ENCODE measurements around the gene GPR162. TPM values are rescaled to one million over a fixed set of nuclear protein-coding genes. Genes with fewer than 3 reads are reported as not detected.
"Not testable (repeated sequence)": the region's sequence is repeated elsewhere in the genome, so short reads cannot be mapped to it uniquely, and the experiment has no call there.

Gene GPR162
- polyA plus RNA-seq, 6 donors from 2014 or later, result not detected

GRCh38 chr12:6863586-6864321 lies 42.1 kb downstream of the GPR162 start:
- Mint-ChIP-seq H3K4me1 (peaks cover 9 to 19% (median 15%) of the 10 kb centered on the region in 3 donors), H3K27me3 (no peaks in the 10 kb centered on the region), H3K36me3 (peaks cover 17 to 28% of the 10 kb centered on the region in 2 donors), H3K27ac (peak overlapping the region in 1 of 6 donors; percentile 10), H3K9me3 (no peaks in the 10 kb centered on the region), H3K4me3 (peak overlapping the region in 1 of 8 donors; percentile 59)
- DNase-seq (no peak), ATAC-seq (ENCODE audit: low read depth in 2 of 2) (no peak)

- H3K9me3 Mint-ChIP-seq; ATAC-seq (ENCODE audit: low read depth in 2 of 2); H3K27me3 Mint-ChIP-seq; DNase-seq: not testable (repeated sequence)
- Mint-ChIP-seq H3K36me3 (peaks cover 16 to 28% of the 10 kb centered on the region in 2 donors), H3K4me1 (peaks cover 20 to 31% (median 24%) of the 10 kb centered on the region in 3 donors), H3K4me3 (peak overlapping the region in 5 of 8 donors; percentile 48 to 93 (median 81)), H3K27ac (peak overlapping the region in 1 of 6 donors; percentile 65)
Observed at GRCh38 chr12:6865307-6865706, 43.7 kb downstream of the GPR162 start.

- Mint-ChIP-seq H3K36me3 (peaks cover 7 to 18% of the 10 kb centered on the region in 2 donors), H3K4me3 (peak overlapping the region; percentile 81 to 98 (median 92)), H3K27me3 (no peaks in the 10 kb centered on the region), H3K4me1 (peaks cover 24 to 40% (median 30%) of the 10 kb centered on the region in 3 donors), H3K9me3 (no peaks in the 10 kb centered on the region), H3K27ac (peak overlapping the region in 2 of 6 donors; percentile 89 to 94)
- no peak for ATAC-seq (ENCODE audit: low read depth in 2 of 2)
- no peak for DNase-seq
Observed at GRCh38 chr12:6866163-6866919, 44.7 kb downstream of the GPR162 start.

GRCh38 chr12:6866920-6867412 lies 45.3 kb downstream of the GPR162 start:
- DNase-seq (no peak), ATAC-seq (ENCODE audit: low read depth in 2 of 2) (peak; percentile 3 to 13)
- peak overlapping the region; percentile 81 to 98 (median 92) for H3K4me3 Mint-ChIP-seq
- H3K27me3 Mint-ChIP-seq, result no peaks in the 10 kb centered on the region
- H3K36me3 Mint-ChIP-seq, result peaks cover 7 to 17% of the 10 kb centered on the region in 2 donors
- peaks cover 28 to 47% (median 35%) of the 10 kb centered on the region in 3 donors for H3K4me1 Mint-ChIP-seq
- peak overlapping the region in 5 of 6 donors; percentile 18 to 94 (median 67) for H3K27ac Mint-ChIP-seq
- no peaks in the 10 kb centered on the region for H3K9me3 Mint-ChIP-seq

- Mint-ChIP-seq H3K27ac (peak within 1 kb of the TSS; percentile 60 to 94 (median 81)), H3K36me3 (peaks cover 7 to 17% of the 10 kb centered on the region in 2 donors), H3K4me3 (peak within 1 kb of the TSS; percentile 81 to 98 (median 92)), H3K9me3 (no peaks in the 10 kb centered on the region), H3K4me1 (peaks cover 35 to 53% (median 41%) of the 10 kb centered on the region in 3 donors), H3K27me3 (no peaks in the 10 kb centered on the region)
- DNase-seq (peak; percentile 61), ATAC-seq (ENCODE audit: low read depth in 2 of 2) (peak; percentile 72 to 73)
Observed at GRCh38 chr12:6867413-6868210, 46.0 kb downstream of the GPR162 start, which contains the start of gene TPI1. Gene TPI1 (plus strand): TSS chr12:6867531. CDS start chr12:6867567, 36 bp downstream.

- H3K27me3 Mint-ChIP-seq, result no peaks in the 10 kb centered on the region
- peaks cover 37 to 54% (median 47%) of the 10 kb centered on the region in 3 donors for H3K4me1 Mint-ChIP-seq
- H3K36me3 Mint-ChIP-seq, result peaks cover 7 to 12% of the 10 kb centered on the region in 2 donors
- peak overlapping the region; percentile 81 to 92 (median 86) for H3K4me3 Mint-ChIP-seq
- H3K9me3 Mint-ChIP-seq, result no peaks in the 10 kb centered on the region
- peak overlapping the region in 5 of 6 donors; percentile 37 to 92 (median 67) for H3K27ac Mint-ChIP-seq
- ATAC-seq (ENCODE audit: low read depth in 2 of 2) (no peak), DNase-seq (no peak)
Observed at GRCh38 chr12:6868211-6869048, 46.8 kb downstream of the GPR162 start.

- Mint-ChIP-seq H3K27me3 (no peaks in the 10 kb centered on the region), H3K27ac (peak overlapping the region; percentile 18 to 92 (median 74)), H3K36me3 (peaks cover 7 to 9% of the 10 kb centered on the region in 2 donors), H3K4me1 (peaks cover 39 to 59% (median 52%) of the 10 kb centered on the region in 3 donors), H3K4me3 (peak overlapping the region; percentile 52 to 92 (median 86)), H3K9me3 (no peaks in the 10 kb centered on the region)
- DNase-seq (peak; percentile 81), ATAC-seq (ENCODE audit: low read depth in 2 of 2) (peak; percentile 13 to 26)
Observed at GRCh38 chr12:6869049-6870021, 47.7 kb downstream of the GPR162 start.

GRCh38 chr12:6870304-6870703 lies 48.7 kb downstream of the GPR162 start:
- not testable (repeated sequence) for H3K27me3 Mint-ChIP-seq; H3K36me3 Mint-ChIP-seq; DNase-seq; H3K27ac Mint-ChIP-seq; H3K9me3 Mint-ChIP-seq; ATAC-seq (ENCODE audit: low read depth in 2 of 2)
- Mint-ChIP-seq H3K4me3 (peak overlapping the region in 4 of 8 donors; percentile 55 to 75 (median 66)), H3K4me1 (peaks cover 36 to 59% (median 52%) of the 10 kb centered on the region in 3 donors)

- H3K27ac Mint-ChIP-seq, result peak overlapping the region in 2 of 6 donors; percentile 41 to 89
- no peaks in the 10 kb centered on the region for H3K27me3 Mint-ChIP-seq
- H3K36me3 Mint-ChIP-seq, result no peaks in the 10 kb centered on the region
- H3K9me3 Mint-ChIP-seq, result no peaks in the 10 kb centered on the region
- peak overlapping the region; percentile 90 to 95 (median 94) for H3K4me3 Mint-ChIP-seq
- ATAC-seq (ENCODE audit: low read depth in 2 of 2) (no peak), DNase-seq (no peak)
- H3K4me1 Mint-ChIP-seq, result peaks cover 36 to 56% (median 52%) of the 10 kb centered on the region in 3 donors
Observed at GRCh38 chr12:6871052-6871957, 49.7 kb downstream of the GPR162 start.

Measured in naive B cell (primary cell).